Stimulated activated CD8-positive, alpha-beta memory T cell treated with anti-CD3 and anti-CD28 coated beads, Interleukin-12 subunit alpha, Interleukin-12 subunit beta, amount 100 ng/mL, for 24 hours (primary cell): Measurements from ENCODE around the gene TSPYL6.
"Not testable (repeated sequence)": the region's sequence is repeated elsewhere in the genome, so short reads cannot be mapped to it uniquely, and the experiment has no call there.

Experiments used
- DNase-seq: peaks from one replicate; pipeline ENCODE4 v3.0.0-alpha.2; 2020; ENCODE audit errors: extremely low read depth

Gene TSPYL6

GRCh38 chr2:54256091-54256694 lies at the start of gene TSPYL6:
TSS of gene TSPYL6 (minus strand) at chr2:54256229. CDS start at chr2:54256151, 78 bp downstream.
- no peak for DNase-seq

- DNase-seq = no peak
Observed at GRCh38 chr2:54303631-54304030, 47.6 kb upstream of the TSPYL6 start.

- no peak for DNase-seq
Observed at GRCh38 chr2:54298514-54298913, 42.5 kb upstream of the TSPYL6 start.

- no peak for DNase-seq
Observed at GRCh38 chr2:54295911-54296310, 39.9 kb upstream of the TSPYL6 start.

- not testable (repeated sequence) for DNase-seq
Observed at GRCh38 chr2:54294665-54295064, 38.6 kb upstream of the TSPYL6 start.

- DNase-seq = no peak
Observed at GRCh38 chr2:54290356-54291025, 34.5 kb upstream of the TSPYL6 start.

- DNase-seq = no peak
Observed at GRCh38 chr2:54289917-54290316, 33.9 kb upstream of the TSPYL6 start.

GRCh38 chr2:54287532-54287931 lies 31.5 kb upstream of the TSPYL6 start:
- DNase-seq = no peak

- no peak for DNase-seq
Observed at GRCh38 chr2:54285451-54285850, 29.4 kb upstream of the TSPYL6 start.

GRCh38 chr2:54284826-54285225 lies 28.8 kb upstream of the TSPYL6 start:
- DNase-seq = no peak

GRCh38 chr2:54279385-54279784 lies 23.4 kb upstream of the TSPYL6 start:
- DNase-seq = no peak

- DNase-seq = no peak
Observed at GRCh38 chr2:54275541-54275940, 19.5 kb upstream of the TSPYL6 start.

- no peak for DNase-seq
Observed at GRCh38 chr2:54274781-54275242, 18.8 kb upstream of the TSPYL6 start.

GRCh38 chr2:54271843-54272627 lies 16.0 kb upstream of the TSPYL6 start:
- no peak for DNase-seq

GRCh38 chr2:54271189-54271588 lies 15.2 kb upstream of the TSPYL6 start:
- DNase-seq = no peak

- DNase-seq = no peak
Observed at GRCh38 chr2:54267577-54267976, 11.5 kb upstream of the TSPYL6 start.

- DNase-seq = not testable (repeated sequence)
Observed at GRCh38 chr2:54265081-54265480, 9.1 kb upstream of the TSPYL6 start.

- DNase-seq = no peak
Observed at GRCh38 chr2:54262015-54262765, 6.2 kb upstream of the TSPYL6 start.

GRCh38 chr2:54261537-54261936 lies 5.5 kb upstream of the TSPYL6 start:
- no peak for DNase-seq

- no peak for DNase-seq
Observed at GRCh38 chr2:54260241-54260595, 4.2 kb upstream of the TSPYL6 start.

- DNase-seq = no peak
Observed at GRCh38 chr2:54259413-54260240, 3.6 kb upstream of the TSPYL6 start.
